Smooth muscle cell (in vitro differentiated cells): ENCODE data around the gene CDKN2C. TPM values are rescaled to one million over a fixed set of nuclear protein-coding genes. Genes with fewer than 3 reads are reported as not detected.

Source experiments
- DNase-seq: peaks from one replicate; lab custom pipeline; 2025; ENCODE audit not compliant: unreplicated experiment; lab: John Stamatoyannopoulos, UW
- H2AFZ ChIP-seq: fragments of 200-600 bp; sonication (generic); 2 replicates; pipeline ENCODE4 v1.6.0; 2016; ENCODE audit warnings: antibody characterized with exemption, low read depth, mild to moderate bottlenecking
- H3F3A ChIP-seq: fragments of 200-600 bp; sonication (generic); 2 replicates; pipeline ENCODE4 v1.6.0; 2017; ENCODE audit warnings: antibody characterized with exemption, low read depth
- H3K27ac ChIP-seq: fragments of 200-600 bp; sonication (generic); 2 replicates; pipeline ENCODE4 v1.5.1; 2016; ENCODE audit warnings: low read depth, mild to moderate bottlenecking
- H3K27me3 ChIP-seq: fragments of 200-600 bp; sonication (generic); 2 replicates; pipeline ENCODE4 v1.6.1; 2016; ENCODE audit warnings: low read depth, mild to moderate bottlenecking
- H3K36me3 ChIP-seq: fragments of 200-600 bp; sonication (generic); 2 replicates; pipeline ENCODE4 v1.5.1; 2016; ENCODE audit warnings: low read depth
- H3K4me1 ChIP-seq: fragments of 200-600 bp; sonication (generic); 2 replicates; pipeline ENCODE4 v1.5.1; 2016; ENCODE audit warnings: low read depth
- H3K4me2 ChIP-seq: fragments of 200-600 bp; sonication (generic); 2 replicates; pipeline ENCODE4 v1.6.0; 2016; ENCODE audit warnings: mild to moderate bottlenecking
- H3K4me3 ChIP-seq: fragments of 200-600 bp; sonication (generic); 2 replicates; pipeline ENCODE4 v1.5.1; 2016; ENCODE audit warnings: mild to moderate bottlenecking
- H3K79me2 ChIP-seq: fragments of 200-600 bp; sonication (generic); 2 replicates; pipeline ENCODE4 v1.6.0; 2016; ENCODE audit warnings: low read depth, mild to moderate bottlenecking
- H3K9ac ChIP-seq: fragments of 200-600 bp; sonication (generic); 2 replicates; pipeline ENCODE4 v1.6.0; 2016; ENCODE audit warnings: low read depth
- H3K9me3 ChIP-seq: fragments of 200-600 bp; sonication (generic); replicated peaks from 2 replicates; pipeline ENCODE4 v1.5.1; 2016; ENCODE audit warnings: low read depth
- H4K20me1 ChIP-seq: fragments of 200-600 bp; sonication (generic); 2 replicates; pipeline ENCODE4 v1.6.0; 2016; ENCODE audit warnings: low read depth
- CTCF ChIP-seq: fragments of 200-600 bp; sonication (generic); IDR thresholded peaks from 2 replicates; pipeline ENCODE4 v1.5.1; 2017; ENCODE audit warnings: borderline replicate concordance, mild to moderate bottlenecking, antibody characterized with exemption; ENCODE audit not compliant: insufficient read depth, poor library complexity, severe bottlenecking
- WGBS: methylation state at CpG from one replicate; pipeline ENCODE4 v1.1.7; 2016; ENCODE audit warnings: low lambda C conversion rate; 5-methylcytosine and 5-hydroxymethylcytosine counted together
- polyA plus RNA-seq: library from polyadenylated mRNA; unstranded; fragments of >200 nt; fragmentation: Nextera tagmentation; extraction: Ambion mirVana; gene quantifications from 2 replicates; pipeline ENCODE4 v1.2.1, GENCODE V29; 2016
- total RNA-seq: library from RNA; depleted of rRNA; stranded (reverse); fragments of >200 nt; gene quantifications from 2 replicates; pipeline ENCODE4 v1.2.3, GENCODE V29; 2014

The CDKN2C gene
- 1.3 and 4.3 TPM in 2 replicates for total RNA-seq
- 1.6 and 3.2 TPM in 2 replicates for polyA plus RNA-seq

GRCh38 chr1:50969611-50970508 lies at the start of gene CDKN2C:
Gene CDKN2C, plus strand, starts transcription at chr1:50970245. Its CDS starts 124 bp downstream, at chr1:50970369.
- Histone ChIP-seq H4K20me1 (no peaks in the 10 kb centered on the region), H2AFZ (peak within 1 kb of the TSS; percentile 97), H3K9me3 (no peaks in the 10 kb centered on the region), H3K27ac (no peak within 1 kb of the TSS), H3K9ac (peak within 1 kb of the TSS; percentile 13), H3K4me1 (no peaks in the 10 kb centered on the region), H3K36me3 (no peaks in the 10 kb centered on the region), H3K27me3 (peaks cover 68% of the 10 kb centered on the region), H3K4me3 (peak within 1 kb of the TSS; percentile 57), H3K79me2 (no peaks in the 10 kb centered on the region), H3K4me2 (peak within 1 kb of the TSS; percentile 88), H3F3A (peaks cover 7% of the 10 kb centered on the region)
- 1% methylated on average over 44 of the region's 44 CpGs for WGBS
- DNase-seq: no peak
- TF ChIP-seq CTCF: no peak

GRCh38 chr1:50920409-50920808 lies 49.6 kb upstream of the CDKN2C start:
- Histone ChIP-seq H3K9ac (no peak overlapping the region), H3K4me3 (no peak overlapping the region), H3K79me2 (peaks cover 51% of the 10 kb centered on the region), H3K9me3 (no peaks in the 10 kb centered on the region), H3K4me2 (no peak overlapping the region), H3K27ac (no peak overlapping the region), H3K4me1 (no peaks in the 10 kb centered on the region), H3K27me3 (no peaks in the 10 kb centered on the region), H4K20me1 (peaks cover 41% of the 10 kb centered on the region), H3F3A (no peaks in the 10 kb centered on the region), H2AFZ (no peak overlapping the region), H3K36me3 (no peaks in the 10 kb centered on the region)
- no peak for TF ChIP-seq CTCF
- 97% methylated on average over 1 of the region's 1 CpG for WGBS
- no peak for DNase-seq

- Histone ChIP-seq H3K27me3 (no peaks in the 10 kb centered on the region), H3K4me2 (no peak overlapping the region), H3K36me3 (no peaks in the 10 kb centered on the region), H3K4me1 (no peaks in the 10 kb centered on the region), H3K9ac (no peak overlapping the region), H2AFZ (no peak overlapping the region), H3K79me2 (peaks cover 53% of the 10 kb centered on the region), H3K4me3 (no peak overlapping the region), H3K9me3 (no peaks in the 10 kb centered on the region), H3F3A (no peaks in the 10 kb centered on the region), H4K20me1 (peaks cover 34% of the 10 kb centered on the region), H3K27ac (no peak overlapping the region)
- WGBS: 95% methylated on average over 4 of the region's 4 CpGs
- no peak for DNase-seq
- TF ChIP-seq CTCF: no peak
Observed at GRCh38 chr1:50921029-50921428, 49.0 kb upstream of the CDKN2C start.

GRCh38 chr1:50923564-50923963 lies 46.5 kb upstream of the CDKN2C start:
- peaks cover 57% of the 10 kb centered on the region for H3K79me2 ChIP-seq
- H4K20me1 ChIP-seq: peaks cover 29% of the 10 kb centered on the region
- no peak for DNase-seq
- no peaks in the 10 kb centered on the region for H3K27me3 ChIP-seq
- no peaks in the 10 kb centered on the region for H3K36me3 ChIP-seq
- no peak overlapping the region for H2AFZ ChIP-seq
- H3K4me1 ChIP-seq: no peaks in the 10 kb centered on the region
- no peak overlapping the region for H3K4me3 ChIP-seq
- no peak for TF ChIP-seq CTCF
- H3K27ac ChIP-seq: no peak overlapping the region
- H3F3A ChIP-seq: no peaks in the 10 kb centered on the region
- H3K4me2 ChIP-seq: no peak overlapping the region
- 97% methylated on average over 1 of the region's 1 CpG for WGBS
- no peaks in the 10 kb centered on the region for H3K9me3 ChIP-seq
- H3K9ac ChIP-seq: no peak overlapping the region
